Cerebellar nuclear complex (tissue), 1 donor: ENCODE data around the gene PDIA2.
"Not testable (repeated sequence)": the region's sequence is repeated elsewhere in the genome, so short reads cannot be mapped to it uniquely, and the experiment has no call there.

Source experiments
- DNase-seq, 2 experiments: peaks; one replicate each; lab custom pipeline; 2025; lab: John Stamatoyannopoulos, UW

PDIA2 gene

DNA sequence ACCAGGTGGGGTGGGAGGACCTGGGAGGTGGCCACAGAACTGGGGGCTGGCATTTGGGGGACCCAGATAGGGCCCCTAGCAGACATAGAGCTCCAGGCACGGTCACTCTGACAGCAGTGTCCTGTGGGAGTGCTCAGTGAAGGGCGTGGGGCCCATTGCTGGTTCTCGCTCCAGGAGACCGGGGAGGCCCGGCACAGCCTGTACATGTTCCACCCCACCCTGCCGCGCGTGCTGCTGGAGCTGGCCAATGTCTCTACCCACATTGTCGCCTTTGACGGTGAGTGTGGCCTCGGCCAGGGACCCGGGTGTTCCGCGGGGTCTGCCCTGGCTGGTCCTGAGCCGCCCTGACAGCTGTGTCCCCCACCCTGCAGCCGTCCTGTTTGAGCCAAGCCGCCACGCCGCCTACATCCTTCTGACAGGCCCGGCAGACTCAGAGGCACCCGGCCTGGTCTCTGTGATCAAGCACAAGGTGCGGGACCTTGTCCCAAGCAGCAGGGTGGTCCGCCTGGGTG, 18.5 kb upstream of the PDIA2 start:
- no peak for DNase-seq

DNA sequence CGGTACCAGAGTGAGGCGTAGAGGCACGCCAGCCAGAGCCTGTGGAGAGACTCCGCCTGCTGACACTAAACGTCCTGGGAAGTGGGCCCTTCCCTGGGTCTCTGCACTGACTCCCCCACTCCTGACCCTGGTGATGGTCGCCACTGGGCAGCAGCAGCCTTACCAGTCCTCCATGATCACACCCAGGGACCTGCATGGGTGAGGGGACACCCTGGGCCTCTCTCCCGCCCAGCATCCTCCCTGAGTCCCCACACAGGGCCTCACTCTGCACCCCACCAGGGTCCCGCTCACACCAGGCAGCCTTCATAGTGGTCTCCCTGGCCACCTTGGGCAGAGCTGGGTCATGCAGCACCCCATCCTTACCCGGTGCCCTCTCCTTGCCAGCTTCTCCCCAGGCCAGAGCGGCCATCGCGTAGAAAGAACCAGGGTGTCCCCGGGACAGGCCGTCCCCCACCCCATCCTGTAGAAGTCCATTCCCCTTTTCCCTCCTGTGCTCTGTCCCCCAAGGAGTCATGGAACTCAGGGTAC, 17.9 kb upstream of the PDIA2 start:
- DNase-seq, result no peak

DNA sequence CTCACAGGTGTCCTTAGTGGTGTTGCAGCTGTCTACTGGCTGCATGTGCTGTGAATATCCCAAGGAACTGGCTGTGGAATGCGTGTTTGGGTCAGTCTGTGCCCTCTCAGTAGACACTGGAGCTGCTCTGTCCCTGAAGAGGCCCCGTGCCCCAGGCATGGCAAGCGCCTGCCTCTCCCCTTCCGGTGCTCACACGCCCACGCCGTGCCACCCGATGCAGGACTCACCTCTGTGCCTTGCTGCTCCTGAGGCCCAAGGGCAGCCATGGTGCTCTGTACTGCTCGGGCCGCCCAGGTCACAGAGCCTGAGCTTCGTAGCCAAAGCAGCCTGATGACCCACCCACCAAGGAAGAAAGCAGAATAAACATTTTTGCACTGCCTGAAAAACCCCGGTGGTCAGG, 17.3 kb upstream of the PDIA2 start:
- no peak for DNase-seq

DNA sequence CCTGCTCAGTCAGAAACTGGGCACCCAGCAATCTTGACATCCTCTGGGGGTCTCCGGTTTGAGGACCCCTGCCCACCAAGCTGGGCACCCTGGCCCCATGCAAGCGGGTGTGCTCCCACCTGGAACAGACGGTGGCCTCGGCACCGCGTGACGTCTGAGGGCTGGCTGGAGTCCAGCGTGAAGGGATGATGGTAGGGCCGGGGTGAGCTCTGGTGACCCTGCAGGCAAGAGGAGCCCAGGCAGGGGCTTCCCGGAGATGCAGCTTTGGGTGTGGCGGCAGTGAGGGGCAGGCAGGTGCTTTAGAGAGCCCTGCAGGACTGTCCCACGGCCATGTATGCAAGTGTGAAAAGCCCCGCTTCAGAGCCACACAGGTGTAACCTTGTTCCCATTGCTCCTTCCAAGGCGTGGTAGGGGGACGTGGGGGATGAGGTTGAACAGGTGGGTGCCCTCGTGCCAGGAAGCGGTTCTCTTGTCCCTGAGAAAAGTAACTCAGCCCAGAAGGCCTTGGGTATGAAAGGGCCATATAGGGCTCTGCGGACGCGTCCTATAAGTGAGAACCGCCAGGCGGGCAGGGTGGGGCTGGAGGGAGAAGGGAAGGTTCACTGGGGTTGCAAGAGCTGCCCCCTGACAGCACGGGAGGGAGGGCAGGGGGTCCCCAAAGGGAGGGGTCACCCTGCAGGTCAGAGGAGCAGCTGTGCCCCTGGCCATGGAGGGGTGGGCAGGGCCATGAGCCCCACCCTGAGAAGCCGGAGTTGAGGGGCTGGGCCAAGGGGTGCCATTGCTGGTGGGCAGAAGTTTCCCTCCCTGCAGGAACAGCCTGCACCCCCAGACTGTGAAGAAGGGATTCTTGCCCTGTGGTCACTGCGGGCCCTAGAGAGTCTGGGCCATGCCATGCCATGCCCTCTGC, 16.5 kb upstream of the PDIA2 start:
- no peak for DNase-seq

DNA sequence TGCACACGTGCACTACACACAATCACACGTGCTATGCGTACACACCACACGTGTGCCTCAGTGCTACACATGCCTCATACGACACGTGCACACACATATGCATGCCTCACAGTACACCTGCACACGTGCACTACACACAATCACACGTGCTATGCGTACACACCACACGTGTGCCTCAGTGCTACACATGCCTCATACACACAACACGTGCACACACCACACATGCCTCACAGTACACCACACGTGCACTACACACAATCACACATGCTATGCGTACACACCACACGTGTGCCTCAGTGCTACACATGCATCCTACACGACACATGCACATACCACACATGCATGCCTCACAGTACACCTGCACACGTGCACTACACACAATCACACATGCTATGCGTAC, 15.4 kb upstream of the PDIA2 start:
- DNase-seq, result not testable (repeated sequence)

DNA sequence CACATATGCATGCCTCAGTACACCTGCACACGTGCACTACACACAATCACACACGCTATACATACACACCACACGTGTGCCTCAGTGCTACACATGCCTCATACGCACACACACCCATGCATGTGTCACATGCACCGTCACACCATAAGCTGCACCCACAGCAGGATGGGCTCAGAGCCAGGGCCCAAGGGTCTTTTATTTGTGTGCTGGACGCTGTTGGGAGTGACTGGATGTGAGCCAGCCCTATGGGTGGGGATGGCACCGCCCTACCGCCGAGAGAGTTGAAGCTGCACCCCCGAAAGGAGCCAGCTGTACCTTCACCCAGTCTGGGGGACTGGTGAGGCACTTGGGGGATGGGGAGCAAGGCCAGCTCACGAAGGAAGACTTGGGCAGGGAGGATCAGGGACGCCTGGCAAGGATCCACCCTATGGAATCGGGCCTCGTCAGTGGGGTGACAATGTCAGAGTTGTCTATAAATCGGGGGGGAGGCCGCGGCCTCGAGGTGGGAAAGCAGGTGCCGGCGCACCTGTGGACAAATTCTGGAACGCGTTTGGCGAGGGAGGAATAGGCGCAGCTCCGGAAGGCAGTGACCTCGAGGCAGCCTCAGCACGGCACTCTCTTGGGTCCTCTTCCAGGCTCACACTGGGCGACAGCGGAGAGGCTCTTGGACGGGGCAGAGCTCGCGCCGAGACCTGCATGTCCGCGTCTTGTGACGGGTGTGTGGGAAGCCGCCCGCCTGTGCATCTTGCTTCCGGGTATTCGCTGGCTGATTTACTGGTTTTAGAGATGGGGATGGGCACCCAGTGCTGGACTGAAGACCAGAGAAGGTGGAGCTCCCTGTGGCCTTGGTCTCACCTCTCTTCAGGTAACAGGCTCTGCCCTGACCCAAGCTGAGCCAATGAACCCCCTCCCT, 14.6 kb upstream of the PDIA2 start:
- no peak for DNase-seq

DNA sequence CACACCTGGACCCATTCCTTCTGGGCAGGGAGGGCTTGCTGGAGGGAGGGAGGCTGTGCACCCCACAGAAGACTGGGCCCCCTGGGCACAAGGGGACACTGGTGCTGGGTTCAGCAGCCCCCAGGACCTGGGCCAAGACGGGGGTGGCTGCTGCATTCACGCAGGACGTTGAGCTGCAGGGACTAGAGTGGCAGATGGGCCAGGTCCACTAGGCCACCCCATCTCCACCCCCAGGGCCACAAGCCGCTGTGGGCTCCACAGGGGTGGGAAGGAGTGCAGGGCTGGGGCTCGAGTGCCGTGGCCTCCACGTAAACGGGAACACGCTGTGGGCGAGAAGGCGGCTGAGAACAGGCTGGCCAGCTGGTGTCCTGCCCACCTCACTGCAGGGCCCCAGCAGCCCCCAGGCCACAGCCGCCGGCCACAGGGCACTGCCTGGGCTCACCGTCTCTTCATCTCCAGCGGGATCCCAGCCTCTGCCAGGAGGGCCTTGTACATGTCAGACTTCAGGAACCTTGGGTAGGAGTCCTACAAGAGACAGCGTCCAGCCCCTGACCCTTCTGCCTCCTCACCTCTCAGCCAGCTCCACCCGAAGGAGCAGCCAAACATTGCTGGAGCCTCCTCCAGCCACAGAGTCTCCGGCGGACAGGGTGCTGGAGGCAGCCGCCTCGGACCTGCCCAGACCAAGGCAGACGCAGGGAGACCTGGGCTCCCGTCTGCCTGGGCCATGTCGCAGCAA, 13.7 kb upstream of the PDIA2 start:
- no peak for DNase-seq

DNA sequence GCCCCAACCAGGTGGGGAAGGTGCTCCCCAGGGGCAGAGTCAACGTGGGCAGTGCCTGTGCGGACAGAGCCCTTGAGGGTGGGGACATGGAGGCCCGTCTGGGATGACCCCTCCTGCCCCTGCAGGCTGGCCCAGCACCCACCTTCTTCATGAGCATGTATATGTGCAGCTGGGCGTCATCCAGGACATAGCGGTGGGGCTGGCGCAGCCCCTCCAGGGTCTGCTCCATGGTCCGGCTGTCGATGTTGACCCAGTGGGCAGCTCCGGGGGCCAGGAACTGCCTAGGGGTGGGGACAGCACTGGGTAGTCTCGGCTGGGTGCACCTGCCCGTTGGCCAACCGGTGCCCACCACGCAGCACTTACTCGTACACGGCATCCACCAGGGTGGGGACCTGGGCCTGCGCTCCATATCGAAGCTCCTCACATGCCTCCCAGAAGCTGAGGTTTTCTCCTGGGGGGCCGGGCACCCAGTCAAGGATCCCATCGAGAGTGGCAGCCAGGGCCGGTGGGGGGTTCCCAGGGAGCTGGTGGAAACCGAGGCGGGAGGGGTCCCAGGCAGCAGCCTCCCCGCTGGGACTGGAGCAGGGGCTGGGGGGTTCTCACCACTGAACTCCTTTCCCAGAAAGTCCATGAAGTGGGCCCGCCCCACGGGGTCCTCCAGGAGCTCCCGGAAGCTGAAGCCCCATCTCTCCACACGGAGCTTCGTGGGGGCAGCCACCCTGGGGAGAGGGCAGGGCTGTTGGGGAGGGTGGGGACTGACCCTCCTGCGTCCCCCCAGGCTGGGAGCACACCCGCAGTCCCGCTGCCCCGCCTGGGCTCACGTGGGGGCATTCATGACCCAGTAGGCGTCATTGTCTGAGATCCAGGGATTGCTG, 12.3 kb upstream of the PDIA2 start:
- DNase-seq, result no peak

DNA sequence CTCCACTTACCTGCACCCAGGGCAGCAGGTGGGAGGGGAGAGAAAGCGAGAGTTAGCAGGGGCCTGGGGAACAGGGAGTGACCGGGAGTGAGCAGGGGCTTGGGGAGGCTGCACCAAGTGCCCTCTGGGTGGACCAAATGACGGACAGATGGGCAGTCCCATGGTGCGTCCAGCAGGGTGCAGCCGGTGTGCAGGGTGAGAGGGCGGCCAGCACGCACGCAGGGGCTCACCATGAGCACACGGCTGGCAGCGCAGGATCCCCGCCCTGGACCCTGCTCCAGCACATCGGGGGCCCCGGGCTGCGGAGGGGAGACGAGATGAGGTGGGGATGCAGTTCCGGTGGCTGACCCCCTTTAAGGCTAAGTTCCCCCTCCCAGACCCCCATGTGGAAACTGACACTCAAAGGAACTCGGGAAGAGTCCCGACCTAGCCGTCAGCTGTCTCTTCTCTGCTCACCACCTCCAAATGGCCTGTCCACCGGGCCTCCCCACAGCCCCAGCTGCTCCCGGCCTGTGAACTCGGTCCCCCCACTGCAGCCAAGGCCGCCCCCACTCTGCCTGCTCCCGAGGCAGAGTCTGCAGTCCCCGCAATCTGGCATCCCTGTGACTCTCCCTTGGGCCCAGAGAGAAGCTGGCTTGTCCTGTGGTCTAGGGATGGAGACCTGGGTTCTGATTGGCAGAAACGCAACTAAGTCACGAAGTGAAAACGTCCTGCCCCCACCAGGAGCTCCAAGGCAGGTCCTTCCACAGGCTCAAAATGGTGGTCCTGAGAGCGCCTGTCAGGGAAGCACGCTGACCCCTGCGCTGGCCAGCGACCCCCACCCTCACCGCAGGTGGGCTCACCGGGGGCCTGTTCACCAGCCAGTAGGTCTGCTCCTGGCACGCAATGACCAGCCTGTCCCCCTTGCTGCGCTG, 10.1 kb upstream of the PDIA2 start:
- no peak for DNase-seq

DNA sequence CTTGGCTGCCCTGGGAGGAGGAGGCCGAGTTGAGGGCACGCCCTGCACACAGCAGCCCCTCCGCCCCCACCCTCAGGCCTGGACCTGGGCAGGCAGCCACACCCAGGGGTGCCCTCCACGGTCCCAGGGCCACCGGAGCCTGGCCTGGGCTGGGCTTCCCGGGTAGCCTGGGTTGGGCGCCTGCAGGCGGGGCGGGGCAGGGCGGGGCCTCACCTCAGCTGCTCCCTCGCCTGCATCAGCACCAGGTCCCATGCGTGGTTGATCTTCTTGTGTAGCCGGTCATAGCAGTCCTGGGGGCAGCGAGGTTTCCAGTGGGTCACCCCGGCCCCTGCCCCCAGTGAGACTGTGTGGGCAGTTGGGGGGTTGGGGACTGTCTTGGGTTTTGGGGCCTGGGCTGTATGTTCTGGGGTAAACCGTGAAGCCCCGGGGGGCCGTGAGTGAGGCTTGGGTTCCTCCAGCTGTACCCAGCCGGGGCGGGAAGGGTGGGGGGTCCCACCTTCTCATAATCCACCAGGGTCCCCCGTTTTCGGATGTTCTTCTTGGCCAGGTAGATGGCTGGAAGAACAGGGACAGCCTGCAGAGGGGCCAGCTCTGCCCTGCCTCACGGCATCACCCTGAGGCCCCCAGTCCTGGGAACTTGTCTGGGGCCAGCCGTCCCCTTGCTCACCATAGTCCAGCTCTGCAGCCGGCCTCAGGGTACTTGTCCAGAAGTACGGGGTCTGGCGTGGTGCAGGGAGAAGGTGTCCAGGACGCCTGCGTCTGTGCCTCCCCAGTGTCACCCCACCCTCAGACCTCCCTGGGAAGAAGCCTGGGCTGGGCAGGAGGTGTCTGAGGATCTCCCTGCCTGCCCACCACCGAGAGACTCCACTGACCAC, 9.2 kb upstream of the PDIA2 start:
- no peak for DNase-seq

DNA sequence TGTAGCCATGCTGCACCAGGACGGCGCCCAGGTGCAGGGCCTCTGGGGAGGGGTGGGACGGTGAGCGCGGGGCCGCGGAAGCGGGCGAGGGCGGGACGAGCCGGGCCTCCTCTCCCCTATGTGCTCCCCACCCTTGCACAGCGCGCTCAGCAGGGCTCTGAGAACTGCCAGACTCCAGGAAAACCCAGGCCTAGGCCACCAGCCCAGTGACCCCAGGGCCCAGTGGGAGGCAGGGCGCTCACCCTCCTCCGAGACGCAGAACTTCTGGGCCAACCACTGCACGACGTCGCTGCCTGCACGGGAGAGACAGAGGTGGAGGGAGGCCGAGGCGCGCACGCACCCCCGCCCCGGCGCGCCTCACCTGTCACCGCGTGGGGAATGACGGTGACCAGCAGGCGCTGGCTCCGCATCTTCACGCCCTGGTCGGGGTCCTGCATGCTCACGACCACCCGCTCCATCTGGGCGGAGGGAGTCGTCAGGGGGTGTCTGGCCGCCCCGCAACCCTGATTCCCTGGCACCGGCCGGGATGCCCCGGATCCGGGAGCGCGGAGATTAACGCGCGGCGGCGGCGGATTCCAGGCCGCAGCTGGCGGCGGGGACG, 7.8 kb upstream of the PDIA2 start:
- DNase-seq, result no peak

DNA sequence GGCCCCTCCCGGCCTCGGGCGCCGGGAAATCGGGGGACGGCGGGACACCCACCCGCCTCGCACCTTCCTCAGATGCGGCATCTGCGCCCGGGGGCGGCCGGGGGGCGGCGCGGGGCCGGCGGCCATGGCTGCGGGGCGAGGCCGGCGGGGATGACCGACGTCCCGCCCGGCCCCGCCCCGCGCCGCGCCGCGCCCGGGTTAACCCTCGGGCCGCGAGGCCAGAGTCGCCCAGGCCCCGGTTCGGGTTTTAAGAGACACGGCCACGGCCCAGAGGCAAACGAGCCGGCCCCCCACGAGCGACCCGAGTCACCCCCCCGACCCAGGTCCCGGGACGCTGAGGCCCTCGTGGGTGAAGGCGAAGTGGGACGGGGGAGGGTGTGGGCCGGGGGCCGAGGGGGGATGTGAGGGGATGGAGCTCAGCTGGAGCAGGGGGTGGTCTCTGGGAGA, 7.2 kb upstream of the PDIA2 start, which contains the start of gene RGS11:
Gene RGS11, minus strand, starts transcription at position 159 of the 447 bp plus-strand sequence. Its CDS starts 33 bp downstream, at position 126.
- no peak for DNase-seq

DNA sequence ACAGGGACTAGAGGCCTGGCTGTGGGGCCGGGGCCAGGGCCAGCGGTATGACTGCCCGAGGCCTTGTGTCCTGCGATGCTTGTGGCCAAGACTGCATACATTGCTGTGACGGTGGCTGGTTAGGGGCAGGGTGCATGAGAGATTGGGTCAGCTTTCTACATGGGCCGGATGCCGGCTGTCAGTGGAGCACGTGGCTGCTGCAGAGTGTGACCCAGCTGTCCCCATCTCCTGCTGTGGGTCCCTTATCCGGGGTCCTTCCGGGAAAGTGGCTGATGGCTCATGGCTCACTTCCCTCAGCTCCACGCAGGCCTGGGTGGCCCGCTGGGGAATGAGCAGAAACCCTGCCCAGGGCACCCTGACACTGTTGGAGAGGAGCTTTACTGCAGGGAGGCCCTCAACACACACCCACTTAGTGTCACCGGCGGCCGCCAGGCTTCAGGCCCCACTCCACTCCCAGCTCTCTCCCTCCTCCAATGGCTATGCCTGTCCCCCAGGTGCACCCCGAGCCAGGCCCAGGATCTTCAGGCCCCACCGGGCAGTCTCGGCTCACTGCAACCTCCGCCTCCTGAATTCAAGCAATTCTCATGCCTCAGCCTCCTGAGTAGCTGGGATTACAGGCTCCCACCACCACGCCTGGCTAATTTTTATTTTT, 6.4 kb upstream of the PDIA2 start:
- DNase-seq, result no peak

DNA sequence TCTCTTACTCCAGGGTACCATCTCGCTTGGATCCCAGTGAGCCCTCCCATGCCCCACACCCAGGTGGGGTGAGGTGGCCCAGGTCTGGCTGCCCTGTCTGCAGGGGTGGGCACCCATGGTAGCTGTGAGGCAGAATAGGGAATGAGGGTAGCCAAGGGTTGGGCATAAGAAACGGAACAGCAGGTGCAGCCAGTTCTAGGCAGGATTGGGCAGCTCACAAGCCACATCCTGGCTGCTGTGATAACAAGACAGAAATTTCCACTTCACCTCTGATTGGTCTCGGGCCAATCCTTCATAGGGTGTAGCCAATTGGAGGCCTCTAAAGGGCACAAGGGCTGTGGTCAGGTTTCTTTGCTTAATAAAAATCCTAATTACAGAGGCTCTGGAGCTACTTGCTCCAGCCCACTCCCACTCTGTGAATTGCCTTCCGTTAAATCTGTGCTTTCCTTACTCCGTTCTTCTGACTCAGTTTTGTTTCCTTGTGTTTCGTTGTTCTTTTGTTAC, 4.0 kb upstream of the PDIA2 start:
- peak in 1 of 2 experiments; percentile 38 for DNase-seq

DNA sequence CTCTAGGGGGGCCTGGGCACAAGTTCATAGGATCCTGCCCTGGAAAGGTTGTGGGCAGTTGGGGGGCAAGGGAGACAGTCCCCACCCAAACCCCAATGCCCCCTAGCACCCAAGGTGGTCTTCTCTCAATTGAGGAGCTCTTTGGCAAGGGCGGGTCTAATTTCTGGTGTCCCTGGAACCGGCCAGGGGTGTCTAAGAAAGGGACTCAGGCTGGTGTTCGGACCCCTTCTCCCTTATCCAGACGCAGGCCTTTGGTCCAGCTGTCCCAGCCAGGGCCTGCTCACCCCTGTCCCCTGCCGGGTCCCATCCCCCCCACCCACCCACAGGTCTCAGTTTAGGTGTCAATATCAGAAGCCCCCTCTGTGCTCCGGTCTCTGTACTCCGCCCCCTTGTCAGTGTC, 3.4 kb upstream of the PDIA2 start:
- no peak for DNase-seq

DNA sequence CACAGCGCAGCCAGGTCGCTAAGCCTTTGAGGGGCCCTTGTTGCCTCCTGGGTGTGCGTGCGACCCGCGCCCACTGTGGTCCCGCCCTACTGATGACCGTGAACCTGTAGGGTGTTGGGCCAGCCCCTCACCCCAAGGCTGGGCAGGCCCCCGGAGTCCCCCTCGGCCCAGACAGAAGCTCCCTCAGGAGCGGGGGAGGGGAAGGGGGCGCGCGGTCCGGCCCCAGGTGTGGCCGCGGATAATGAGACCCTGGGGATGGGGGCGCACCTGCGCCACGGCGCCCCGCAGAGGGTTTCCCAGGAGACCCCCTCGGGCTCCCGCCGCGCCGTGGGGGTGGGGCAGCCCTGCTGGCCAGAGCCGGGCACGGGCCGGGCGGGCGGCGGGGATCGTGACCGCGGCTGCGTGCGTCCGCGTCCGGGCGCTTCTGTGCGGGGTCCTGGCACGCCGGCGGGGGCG, 2.9 kb upstream of the PDIA2 start:
- DNase-seq, result no peak

DNA sequence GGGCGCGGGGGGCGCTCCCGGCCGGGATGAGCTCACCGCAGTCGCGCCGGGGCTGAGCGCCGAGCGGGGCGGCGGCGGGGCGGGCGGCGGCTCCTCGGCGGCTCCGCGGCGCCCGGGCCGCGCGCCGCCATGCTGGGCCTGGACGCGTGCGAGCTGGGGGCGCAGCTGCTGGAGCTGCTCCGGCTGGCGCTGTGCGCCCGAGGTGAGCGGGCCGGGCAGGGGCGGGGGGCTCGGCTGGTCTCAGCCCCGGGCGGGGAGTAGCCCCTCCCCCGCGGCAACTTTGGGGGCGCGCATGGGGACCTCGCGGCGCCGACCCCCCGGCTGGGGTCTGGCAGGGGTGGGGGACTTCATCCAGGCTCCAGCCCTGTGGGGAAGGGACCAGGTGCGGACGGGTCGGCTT, 2.4 kb upstream of the PDIA2 start, which contains the start of gene ARHGDIG:
Gene ARHGDIG, plus strand, starts transcription at position 40 of the 400 bp plus-strand sequence. Its CDS starts 90 bp downstream, at position 130.
- no peak for DNase-seq
